HepG2 (cell line): ENCODE data around the gene TCFL5. TPM values are rescaled to one million over a fixed set of nuclear protein-coding genes. Genes with fewer than 3 reads are reported as not detected.
A peak's percentile ranks its signal among the peaks of the same experiment; 100 is the strongest.

ENCODE experiments used
- HMGXB3 ChIP-seq: sonication (generic); formaldehyde crosslinking; IDR thresholded peaks from 2 replicates; pipeline ENCODE4 v1.4.0; 2020; ENCODE audit warnings: missing genetic modification reagents, borderline replicate concordance
- KAT2B ChIP-seq: fragments of 150-350 bp; IDR thresholded peaks from 2 replicates; pipeline ENCODE4 v1.6.1; 2014; ENCODE audit warnings: low read depth, low read length, borderline replicate concordance
- NCOA2 ChIP-seq: sonication (generic); formaldehyde crosslinking; IDR thresholded peaks from 2 replicates; pipeline ENCODE4 v1.8.0; 2022; ENCODE audit warnings: inconsistent platforms
- ZNF335 ChIP-seq: sonication (generic); formaldehyde crosslinking; IDR thresholded peaks from 2 replicates; pipeline ENCODE4 v1.4.0; 2020; ENCODE audit warnings: missing genetic modification reagents
- polyA plus RNA-seq, 8 experiments: library from polyadenylated mRNA; depleted of rRNA in 3 of 8; stranded (reverse) in 7 of 8; unstranded in 1 of 8; fragments of >200 nt; fragmentation: Illumina TruSeq in 4 of 8; extraction: Trizol in 4 of 8; gene quantifications; 2 replicates each; pipeline versions ENCODE4 v1.2.1 to v1.2.3, GENCODE V29; 2011 to 2016; ENCODE audit warnings: low read depth in 4 of 8, missing spikeins in 1 of 8, mixed read lengths in 1 of 8; ENCODE audit not compliant: insufficient read depth in 1 of 8
- total RNA-seq, 5 experiments: library from RNA; depleted of rRNA; stranded (reverse); fragments of >200 nt; fragmentation: Illumina TruSeq; extraction: Trizol; gene quantifications; 2 replicates each; pipeline ENCODE4 v1.2.3, GENCODE V29; 2016; ENCODE audit warnings: low read depth in 1 of 5
- TF ChIP-seq, protein P1 (sequence below): sonication (generic); formaldehyde crosslinking; IDR thresholded peaks from 2 replicates; pipeline ENCODE4 v1.4.0; 2020; ENCODE audit warnings: low read depth, missing genetic modification reagents

TCFL5 gene
- total and polyA plus RNA-seq, 2 of the 13 experiments (the other 11 are each of a cell fraction or from before 2014, with no cell fraction given), result 14.8 to 20.0 TPM

- TF ChIP-seq, protein P1, sequence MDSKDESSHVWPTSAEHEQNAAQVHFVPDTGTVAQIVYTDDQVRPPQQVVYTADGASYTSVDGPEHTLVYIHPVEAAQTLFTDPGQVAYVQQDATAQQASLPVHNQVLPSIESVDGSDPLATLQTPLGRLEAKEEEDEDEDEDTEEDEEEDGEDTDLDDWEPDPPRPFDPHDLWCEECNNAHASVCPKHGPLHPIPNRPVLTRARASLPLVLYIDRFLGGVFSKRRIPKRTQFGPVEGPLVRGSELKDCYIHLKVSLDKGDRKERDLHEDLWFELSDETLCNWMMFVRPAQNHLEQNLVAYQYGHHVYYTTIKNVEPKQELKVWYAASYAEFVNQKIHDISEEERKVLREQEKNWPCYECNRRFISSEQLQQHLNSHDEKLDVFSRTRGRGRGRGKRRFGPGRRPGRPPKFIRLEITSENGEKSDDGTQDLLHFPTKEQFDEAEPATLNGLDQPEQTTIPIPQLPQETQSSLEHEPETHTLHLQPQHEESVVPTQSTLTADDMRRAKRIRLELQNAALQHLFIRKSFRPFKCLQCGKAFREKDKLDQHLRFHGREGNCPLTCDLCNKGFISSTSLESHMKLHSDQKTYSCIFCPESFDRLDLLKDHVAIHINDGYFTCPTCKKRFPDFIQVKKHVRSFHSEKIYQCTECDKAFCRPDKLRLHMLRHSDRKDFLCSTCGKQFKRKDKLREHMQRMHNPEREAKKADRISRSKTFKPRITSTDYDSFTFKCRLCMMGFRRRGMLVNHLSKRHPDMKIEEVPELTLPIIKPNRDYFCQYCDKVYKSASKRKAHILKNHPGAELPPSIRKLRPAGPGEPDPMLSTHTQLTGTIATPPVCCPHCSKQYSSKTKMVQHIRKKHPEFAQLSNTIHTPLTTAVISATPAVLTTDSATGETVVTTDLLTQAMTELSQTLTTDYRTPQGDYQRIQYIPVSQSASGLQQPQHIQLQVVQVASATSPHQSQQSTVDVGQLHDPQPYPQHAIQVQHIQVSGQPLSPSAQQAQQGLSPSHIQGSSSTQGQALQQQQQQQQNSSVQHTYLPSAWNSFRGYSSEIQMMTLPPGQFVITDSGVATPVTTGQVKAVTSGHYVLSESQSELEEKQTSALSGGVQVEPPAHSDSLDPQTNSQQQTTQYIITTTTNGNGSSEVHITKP (CRISPR knock-in tag), result 0 out of 2 replicates have a peak, but pooled peaks have one; percentile 39
- TF ChIP-seq ZNF335 (no peak), KAT2B (no peak), NCOA2 (CRISPR knock-in tag) (0 out of 2 replicates have a peak, but pooled peaks have one; percentile 13), HMGXB3 (CRISPR knock-in tag) (no peak)
Measured at GRCh38 chr20:62907384-62908317, 46.0 kb upstream of the TCFL5 start (continued).
